ENCODE results near the gene CLSTN2.

Gene CLSTN2

DNA sequence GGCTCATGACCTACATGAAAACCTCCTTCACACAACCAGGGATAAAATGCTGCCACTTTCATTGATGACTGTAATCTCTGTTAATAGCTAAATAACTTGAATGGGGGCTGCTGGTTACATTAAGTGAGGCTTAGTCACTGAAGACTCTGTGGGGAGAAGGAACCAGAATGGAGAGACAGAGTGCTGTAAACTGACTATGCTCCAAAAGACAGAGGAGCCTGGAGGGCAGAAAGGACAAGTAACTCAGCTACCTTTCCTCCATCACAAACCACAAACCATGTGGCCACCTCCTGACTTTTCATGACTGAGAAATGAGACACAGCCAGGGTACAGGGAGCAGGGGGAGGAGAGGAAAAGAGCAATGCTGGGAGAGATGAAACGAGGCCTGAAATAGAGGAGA is 645.8 kb downstream of the CLSTN2 start:
- no peaks in the 10 kb centered on the region for H3K4me1 ChIP-seq (ENCODE audit: control insufficient read depth in 1 of 2, insufficient read depth in 2 of 2, low read length in 2 of 2)
- no peak overlapping the region for H2BK5ac ChIP-seq (ENCODE audit: low read depth, low read length, poor library complexity)
- no peaks in the 10 kb centered on the region for H3K9me3 ChIP-seq (ENCODE audit: insufficient read depth, low read depth, low read length)
- H3K27ac ChIP-seq (ENCODE audit: low read depth, low read length) = no peak overlapping the region
- no peak overlapping the region for H3K18ac ChIP-seq (ENCODE audit: low read length)
- H3K9ac ChIP-seq (ENCODE audit: low read length) = no peak overlapping the region
- H3K79me2 ChIP-seq (ENCODE audit: control insufficient read depth, insufficient read depth, low read length, poor library complexity) = no peaks in the 10 kb centered on the region
- H4K91ac ChIP-seq (ENCODE audit: low read depth, low read length) = no peak overlapping the region
- no peak overlapping the region for H3K14ac ChIP-seq (ENCODE audit: low read length)
- H3K36me3 ChIP-seq (ENCODE audit: control insufficient read depth in 1 of 2, insufficient read depth in 2 of 2, low read length in 2 of 2) = no peaks in the 10 kb centered on the region
- no peak overlapping the region for H2AK5ac ChIP-seq (ENCODE audit: low read length)
- no peaks in the 10 kb centered on the region for H3K27me3 ChIP-seq (ENCODE audit: insufficient read depth, low read length)
- H4K12ac ChIP-seq (ENCODE audit: low read depth, low read length) = no peak overlapping the region
- no peak overlapping the region for H3K4ac ChIP-seq (ENCODE audit: low read depth, low read length)
- no peak for DNase-seq
- no peak overlapping the region for H3K23ac ChIP-seq (ENCODE audit: low read length)
- no peak overlapping the region for H3K4me2 ChIP-seq (ENCODE audit: low read length)
- H2BK12ac ChIP-seq (ENCODE audit: low read length) = no peak overlapping the region
- H3K79me1 ChIP-seq (ENCODE audit: low read length) = no peaks in the 10 kb centered on the region
- H3K4me3 ChIP-seq (ENCODE audit: low read depth, low read length) = no peak overlapping the region
- H2AFZ ChIP-seq (ENCODE audit: insufficient read depth, low read length, poor library complexity) = no peak overlapping the region
- no peak overlapping the region for H4K8ac ChIP-seq (ENCODE audit: low read depth, low read length)
- WGBS (ENCODE audit: extremely low coverage, insufficient coverage, insufficient read length) = no CpG with 5 or more reads among the region's 1 CpG
- H2BK120ac ChIP-seq (ENCODE audit: insufficient read depth, low read length, poor library complexity) = no peak overlapping the region

GRCh38 chr3:140584549-140584948 is 649.6 kb downstream of the CLSTN2 start:
- no peak overlapping the region for H2BK5ac ChIP-seq (ENCODE audit: low read depth, low read length, poor library complexity)
- no peaks in the 10 kb centered on the region for H3K9me3 ChIP-seq (ENCODE audit: insufficient read depth, low read depth, low read length)
- no peak overlapping the region for H3K9ac ChIP-seq (ENCODE audit: low read length)
- H3K27me3 ChIP-seq (ENCODE audit: insufficient read depth, low read length) = no peaks in the 10 kb centered on the region
- no peaks in the 10 kb centered on the region for H3K79me1 ChIP-seq (ENCODE audit: low read length)
- H2AK5ac ChIP-seq (ENCODE audit: low read length) = no peak overlapping the region
- no peak overlapping the region for H3K14ac ChIP-seq (ENCODE audit: low read length)
- H3K4me2 ChIP-seq (ENCODE audit: low read length) = no peak overlapping the region
- H3K4ac ChIP-seq (ENCODE audit: low read depth, low read length) = no peak overlapping the region
- H3K79me2 ChIP-seq (ENCODE audit: control insufficient read depth, insufficient read depth, low read length, poor library complexity) = no peaks in the 10 kb centered on the region
- H3K4me3 ChIP-seq (ENCODE audit: low read depth, low read length) = no peak overlapping the region
- no peak overlapping the region for H3K27ac ChIP-seq (ENCODE audit: low read depth, low read length)
- H4K8ac ChIP-seq (ENCODE audit: low read depth, low read length) = no peak overlapping the region
- no peak overlapping the region for H2BK12ac ChIP-seq (ENCODE audit: low read length)
- no peaks in the 10 kb centered on the region for H3K4me1 ChIP-seq (ENCODE audit: control insufficient read depth in 1 of 2, insufficient read depth in 2 of 2, low read length in 2 of 2)
- no peak for DNase-seq
- H4K12ac ChIP-seq (ENCODE audit: low read depth, low read length) = no peak overlapping the region
- no peak overlapping the region for H2AFZ ChIP-seq (ENCODE audit: insufficient read depth, low read length, poor library complexity)
- H3K36me3 ChIP-seq (ENCODE audit: control insufficient read depth in 1 of 2, insufficient read depth in 2 of 2, low read length in 2 of 2) = no peaks in the 10 kb centered on the region
- no peak overlapping the region for H3K18ac ChIP-seq (ENCODE audit: low read length)
- no peak overlapping the region for H3K23ac ChIP-seq (ENCODE audit: low read length)
- no peak overlapping the region for H2BK120ac ChIP-seq (ENCODE audit: insufficient read depth, low read length, poor library complexity)
- WGBS (ENCODE audit: extremely low coverage, insufficient coverage, insufficient read length) = no CpG with 5 or more reads among the region's 1 CpG
- H4K91ac ChIP-seq (ENCODE audit: low read depth, low read length) = no peak overlapping the region

GRCh38 chr3:140585828-140586227 is 650.8 kb downstream of the CLSTN2 start:
- Histone ChIP-seq H3K4ac (ENCODE audit: low read depth, low read length) (no peak overlapping the region), H3K36me3 (ENCODE audit: control insufficient read depth in 1 of 2, insufficient read depth in 2 of 2, low read length in 2 of 2) (no peaks in the 10 kb centered on the region), H3K4me3 (ENCODE audit: low read depth, low read length) (no peak overlapping the region), H3K4me1 (ENCODE audit: control insufficient read depth in 1 of 2, insufficient read depth in 2 of 2, low read length in 2 of 2) (no peaks in the 10 kb centered on the region), H3K79me1 (ENCODE audit: low read length) (no peaks in the 10 kb centered on the region), H3K9me3 (ENCODE audit: insufficient read depth, low read depth, low read length) (no peaks in the 10 kb centered on the region), H2BK12ac (ENCODE audit: low read length) (no peak overlapping the region), H3K18ac (ENCODE audit: low read length) (no peak overlapping the region), H2BK5ac (ENCODE audit: low read depth, low read length, poor library complexity) (no peak overlapping the region), H3K14ac (ENCODE audit: low read length) (no peak overlapping the region), H3K9ac (ENCODE audit: low read length) (no peak overlapping the region), H4K8ac (ENCODE audit: low read depth, low read length) (no peak overlapping the region), H3K23ac (ENCODE audit: low read length) (no peak overlapping the region), H3K4me2 (ENCODE audit: low read length) (no peak overlapping the region), H3K79me2 (ENCODE audit: control insufficient read depth, insufficient read depth, low read length, poor library complexity) (no peaks in the 10 kb centered on the region), H2AFZ (ENCODE audit: insufficient read depth, low read length, poor library complexity) (no peak overlapping the region), H2BK120ac (ENCODE audit: insufficient read depth, low read length, poor library complexity) (no peak overlapping the region), H3K27me3 (ENCODE audit: insufficient read depth, low read length) (no peaks in the 10 kb centered on the region), H2AK5ac (ENCODE audit: low read length) (no peak overlapping the region), H4K91ac (ENCODE audit: low read depth, low read length) (no peak overlapping the region), H4K12ac (ENCODE audit: low read depth, low read length) (no peak overlapping the region), H3K27ac (ENCODE audit: low read depth, low read length) (no peak overlapping the region)
- no CpG with 5 or more reads among the region's 4 CpGs for WGBS (ENCODE audit: extremely low coverage, insufficient coverage, insufficient read length)
- DNase-seq = peak in 1 of 2 donors; percentile 3

DNA sequence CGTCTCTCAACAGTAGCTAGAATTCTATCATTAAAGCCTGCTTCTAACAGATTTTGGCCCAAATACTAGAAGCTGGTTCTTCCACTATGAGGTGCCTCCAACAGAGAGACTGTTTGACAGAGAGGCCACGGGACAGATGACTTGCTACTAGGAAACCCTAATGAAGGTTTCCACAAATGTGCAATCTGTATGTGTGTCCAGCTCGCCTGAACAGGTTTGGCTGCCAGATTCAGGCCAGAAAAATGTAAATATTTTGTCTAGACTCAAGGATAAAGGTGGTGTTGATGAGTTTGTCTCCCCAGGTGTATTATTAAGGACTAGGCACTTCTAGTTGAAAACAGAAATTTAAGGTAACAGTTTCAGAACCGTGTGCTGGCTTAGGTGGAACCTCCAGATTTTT is 651.3 kb downstream of the CLSTN2 start:
- Histone ChIP-seq H2AFZ (ENCODE audit: insufficient read depth, low read length, poor library complexity) (no peak overlapping the region), H3K18ac (ENCODE audit: low read length) (no peak overlapping the region), H3K4ac (ENCODE audit: low read depth, low read length) (no peak overlapping the region), H4K12ac (ENCODE audit: low read depth, low read length) (no peak overlapping the region), H3K79me2 (ENCODE audit: control insufficient read depth, insufficient read depth, low read length, poor library complexity) (no peaks in the 10 kb centered on the region), H3K9ac (ENCODE audit: low read length) (no peak overlapping the region), H3K23ac (ENCODE audit: low read length) (no peak overlapping the region), H3K36me3 (ENCODE audit: control insufficient read depth in 1 of 2, insufficient read depth in 2 of 2, low read length in 2 of 2) (no peaks in the 10 kb centered on the region), H3K4me2 (ENCODE audit: low read length) (no peak overlapping the region), H4K8ac (ENCODE audit: low read depth, low read length) (no peak overlapping the region), H3K79me1 (ENCODE audit: low read length) (no peaks in the 10 kb centered on the region), H3K4me3 (ENCODE audit: low read depth, low read length) (no peak overlapping the region), H3K27ac (ENCODE audit: low read depth, low read length) (no peak overlapping the region), H2BK5ac (ENCODE audit: low read depth, low read length, poor library complexity) (no peak overlapping the region), H3K4me1 (ENCODE audit: control insufficient read depth in 1 of 2, insufficient read depth in 2 of 2, low read length in 2 of 2) (no peaks in the 10 kb centered on the region), H3K27me3 (ENCODE audit: insufficient read depth, low read length) (no peaks in the 10 kb centered on the region), H3K14ac (ENCODE audit: low read length) (no peak overlapping the region), H3K9me3 (ENCODE audit: insufficient read depth, low read depth, low read length) (no peaks in the 10 kb centered on the region), H2BK120ac (ENCODE audit: insufficient read depth, low read length, poor library complexity) (no peak overlapping the region), H2BK12ac (ENCODE audit: low read length) (no peak overlapping the region), H2AK5ac (ENCODE audit: low read length) (no peak overlapping the region), H4K91ac (ENCODE audit: low read depth, low read length) (no peak overlapping the region)
- no CpG with 5 or more reads among the region's 4 CpGs for whole genome bisulfite sequencing (ENCODE audit: extremely low coverage, insufficient coverage, insufficient read length)
- peak; percentile 7 to 28 for DNase-seq
